Panc1 (cell line): ENCODE measurements around the gene MGME1.

Experiments used
- POLR2AphosphoS5 ChIP-seq: IDR thresholded peaks from 2 replicates; pipeline ENCODE4 v1.6.1; 2012; ENCODE audit warnings: mild to moderate bottlenecking, low read depth, low read length, moderate library complexity
- SIN3A ChIP-seq: IDR thresholded peaks from 2 replicates; pipeline ENCODE4 v1.6.1; 2012; ENCODE audit warnings: low read depth, mild to moderate bottlenecking, low read length, moderate library complexity, borderline replicate concordance; ENCODE audit not compliant: insufficient read depth
- TCF7L2 ChIP-seq: IDR thresholded peaks from 2 replicates; pipeline ENCODE4 v1.6.1; 2011; ENCODE audit warnings: mild to moderate bottlenecking, low read depth, low read length, inconsistent platforms
- TF ChIP-seq, protein P1 (sequence below): fragments of 450-650 bp; IDR thresholded peaks from 2 replicates; pipeline ENCODE4 v1.5.1; 2017; ENCODE audit warnings: mild to moderate bottlenecking
- TF ChIP-seq, protein P2 (sequence below), 2 experiments: IDR thresholded peaks; 2 replicates each; pipeline ENCODE4 v1.6.1; 2011 to 2012; ENCODE audit warnings: low read depth in 2 of 2, control low read depth in 1 of 2, low read length in 1 of 2, mild to moderate bottlenecking in 1 of 2, moderate library complexity in 1 of 2; ENCODE audit not compliant: insufficient read depth in 1 of 2

DNA sequence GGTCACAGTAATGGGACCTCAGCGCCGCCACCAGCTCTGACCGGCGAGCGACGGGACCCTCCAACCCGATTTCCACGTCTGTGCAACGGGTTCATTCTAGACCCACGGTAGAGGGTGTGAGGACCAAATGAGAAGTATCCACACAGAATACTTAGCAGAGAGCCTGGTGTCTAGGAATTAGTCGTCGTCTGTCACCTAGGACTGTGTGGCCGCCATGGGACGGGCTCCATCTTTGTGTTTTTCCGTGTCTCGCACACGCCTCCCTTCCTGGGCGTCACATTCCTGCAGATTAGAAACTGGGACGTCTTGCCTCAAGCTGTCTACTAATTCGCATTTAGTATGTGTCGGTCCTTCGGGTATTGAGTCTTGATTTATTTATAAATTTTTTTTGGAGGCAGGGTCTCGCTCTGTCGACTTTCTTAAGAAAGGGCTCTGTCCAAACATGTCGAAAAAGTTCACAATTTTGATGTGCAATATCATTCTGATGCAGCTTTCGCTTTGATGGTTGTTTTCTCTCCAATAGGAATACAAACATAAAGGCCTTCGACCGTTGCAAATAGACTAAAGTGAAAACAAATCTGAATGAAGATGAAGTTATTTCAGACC, 563 bp downstream of the MGME1 start:
- TF ChIP-seq SIN3A = peak; percentile 67; the same call in 1 of the 2 replicates
- TF ChIP-seq POLR2AphosphoS5 = no peak
- 0 out of 2 replicates have a peak, but pooled peaks have one; percentile 16 for TF ChIP-seq TCF7L2
- TF ChIP-seq, protein P1, sequence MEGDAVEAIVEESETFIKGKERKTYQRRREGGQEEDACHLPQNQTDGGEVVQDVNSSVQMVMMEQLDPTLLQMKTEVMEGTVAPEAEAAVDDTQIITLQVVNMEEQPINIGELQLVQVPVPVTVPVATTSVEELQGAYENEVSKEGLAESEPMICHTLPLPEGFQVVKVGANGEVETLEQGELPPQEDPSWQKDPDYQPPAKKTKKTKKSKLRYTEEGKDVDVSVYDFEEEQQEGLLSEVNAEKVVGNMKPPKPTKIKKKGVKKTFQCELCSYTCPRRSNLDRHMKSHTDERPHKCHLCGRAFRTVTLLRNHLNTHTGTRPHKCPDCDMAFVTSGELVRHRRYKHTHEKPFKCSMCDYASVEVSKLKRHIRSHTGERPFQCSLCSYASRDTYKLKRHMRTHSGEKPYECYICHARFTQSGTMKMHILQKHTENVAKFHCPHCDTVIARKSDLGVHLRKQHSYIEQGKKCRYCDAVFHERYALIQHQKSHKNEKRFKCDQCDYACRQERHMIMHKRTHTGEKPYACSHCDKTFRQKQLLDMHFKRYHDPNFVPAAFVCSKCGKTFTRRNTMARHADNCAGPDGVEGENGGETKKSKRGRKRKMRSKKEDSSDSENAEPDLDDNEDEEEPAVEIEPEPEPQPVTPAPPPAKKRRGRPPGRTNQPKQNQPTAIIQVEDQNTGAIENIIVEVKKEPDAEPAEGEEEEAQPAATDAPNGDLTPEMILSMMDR = no peak
- TF ChIP-seq, protein P2, sequence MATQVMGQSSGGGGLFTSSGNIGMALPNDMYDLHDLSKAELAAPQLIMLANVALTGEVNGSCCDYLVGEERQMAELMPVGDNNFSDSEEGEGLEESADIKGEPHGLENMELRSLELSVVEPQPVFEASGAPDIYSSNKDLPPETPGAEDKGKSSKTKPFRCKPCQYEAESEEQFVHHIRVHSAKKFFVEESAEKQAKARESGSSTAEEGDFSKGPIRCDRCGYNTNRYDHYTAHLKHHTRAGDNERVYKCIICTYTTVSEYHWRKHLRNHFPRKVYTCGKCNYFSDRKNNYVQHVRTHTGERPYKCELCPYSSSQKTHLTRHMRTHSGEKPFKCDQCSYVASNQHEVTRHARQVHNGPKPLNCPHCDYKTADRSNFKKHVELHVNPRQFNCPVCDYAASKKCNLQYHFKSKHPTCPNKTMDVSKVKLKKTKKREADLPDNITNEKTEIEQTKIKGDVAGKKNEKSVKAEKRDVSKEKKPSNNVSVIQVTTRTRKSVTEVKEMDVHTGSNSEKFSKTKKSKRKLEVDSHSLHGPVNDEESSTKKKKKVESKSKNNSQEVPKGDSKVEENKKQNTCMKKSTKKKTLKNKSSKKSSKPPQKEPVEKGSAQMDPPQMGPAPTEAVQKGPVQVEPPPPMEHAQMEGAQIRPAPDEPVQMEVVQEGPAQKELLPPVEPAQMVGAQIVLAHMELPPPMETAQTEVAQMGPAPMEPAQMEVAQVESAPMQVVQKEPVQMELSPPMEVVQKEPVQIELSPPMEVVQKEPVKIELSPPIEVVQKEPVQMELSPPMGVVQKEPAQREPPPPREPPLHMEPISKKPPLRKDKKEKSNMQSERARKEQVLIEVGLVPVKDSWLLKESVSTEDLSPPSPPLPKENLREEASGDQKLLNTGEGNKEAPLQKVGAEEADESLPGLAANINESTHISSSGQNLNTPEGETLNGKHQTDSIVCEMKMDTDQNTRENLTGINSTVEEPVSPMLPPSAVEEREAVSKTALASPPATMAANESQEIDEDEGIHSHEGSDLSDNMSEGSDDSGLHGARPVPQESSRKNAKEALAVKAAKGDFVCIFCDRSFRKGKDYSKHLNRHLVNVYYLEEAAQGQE (IDR thresholded peaks at IDR 0.05; ENCODE audit: insufficient read depth in 1 of 2, low read depth in 2 of 2, low read length in 1 of 2) = 0 out of 4 replicates have a peak, but pooled peaks of 1 of the 2 experiments have one; percentile 11
